HepG2 (cell line): Measurements from ENCODE around the gene LLGL2.

Source experiments
- BRCA1 ChIP-seq: sonication (generic); formaldehyde crosslinking; IDR thresholded peaks from 2 replicates; pipeline ENCODE4 v1.4.0; 2020; ENCODE audit warnings: missing genetic modification reagents
- CBFB ChIP-seq: sonication (generic); formaldehyde crosslinking; IDR thresholded peaks from 2 replicates; pipeline ENCODE4 v1.4.0; 2020; ENCODE audit warnings: missing genetic modification reagents
- CBX2 ChIP-seq, 2 experiments: fragments of 200-600 bp in 1 of 2; sonication (generic); formaldehyde crosslinking in 1 of 2; IDR thresholded peaks; 2 replicates each; pipeline versions ENCODE4 v1.7.0 to v1.8.1; 2018 to 2022; ENCODE audit warnings: low read depth in 2 of 2, low read length in 1 of 2, mild to moderate bottlenecking in 1 of 2, missing genetic modification reagents in 1 of 2
- GTF2F1 ChIP-seq: fragments of 150-350 bp; IDR thresholded peaks from 2 replicates; pipeline ENCODE4 v1.6.1; 2014; ENCODE audit warnings: low read length
- HBP1 ChIP-seq: IDR thresholded peaks from 2 replicates; pipeline ENCODE4 v1.6.1; 2016; ENCODE audit warnings: low read depth, control low read depth
- NR2F2 ChIP-seq: IDR thresholded peaks from 2 replicates; pipeline ENCODE4 v1.6.1; 2012; ENCODE audit warnings: low read depth, inconsistent platforms, borderline replicate concordance
- POLR2AphosphoS5 ChIP-seq: IDR thresholded peaks from 2 replicates; pipeline ENCODE4 v1.6.1; 2012; ENCODE audit warnings: low read depth, low read length
- TAF15 ChIP-seq: fragments of 200-400 bp; formaldehyde crosslinking; IDR thresholded peaks from one replicate; pipeline ENCODE4 v1.6.1; 2018; ENCODE audit warnings: mild to moderate bottlenecking, low read depth, low read length; ENCODE audit not compliant: poor library complexity, severe bottlenecking
- ZNF501 ChIP-seq: sonication (generic); formaldehyde crosslinking; IDR thresholded peaks from 2 replicates; pipeline ENCODE4 v1.5.1; 2020; ENCODE audit warnings: mild to moderate bottlenecking, moderate library complexity, missing genetic modification reagents

- no peak for TF ChIP-seq POLR2AphosphoS5
- no peak for TF ChIP-seq GTF2F1
- no peak for TF ChIP-seq TAF15
- TF ChIP-seq CBX2 (IDR thresholded peaks at IDR 0.05; ENCODE audit: low read depth, low read length): no peak
- no peak for TF ChIP-seq CBX2 (CRISPR knock-in tag; IDR thresholded peaks at IDR 0.05; ENCODE audit: low read depth)
- TF ChIP-seq HBP1 (CRISPR knock-in tag): no peak; the same call in 1 of the 2 replicates
- no peak for TF ChIP-seq BRCA1 (CRISPR knock-in tag)
- TF ChIP-seq NR2F2: no peak
- no peak; the same call in none of the 2 replicates for TF ChIP-seq ZNF501 (CRISPR knock-in tag)
- peak; percentile 15; the same call in 1 of the 2 replicates for TF ChIP-seq CBFB
These were observed 9.3 kb upstream of the LLGL2 start, which contains the start of gene TSEN54 for GRCh38 chr17:75516255-75516618.
